GM15510 (cell line): ENCODE measurements around the gene CDON.

Experiments
- POLR2A ChIP-seq: IDR thresholded peaks from 3 replicates; pipeline ENCODE4 v1.6.1; 2011; ENCODE audit warnings: borderline replicate concordance; ENCODE audit not compliant: insufficient read length; ENCODE audit errors: extremely low read depth

Gene CDON

DNA sequence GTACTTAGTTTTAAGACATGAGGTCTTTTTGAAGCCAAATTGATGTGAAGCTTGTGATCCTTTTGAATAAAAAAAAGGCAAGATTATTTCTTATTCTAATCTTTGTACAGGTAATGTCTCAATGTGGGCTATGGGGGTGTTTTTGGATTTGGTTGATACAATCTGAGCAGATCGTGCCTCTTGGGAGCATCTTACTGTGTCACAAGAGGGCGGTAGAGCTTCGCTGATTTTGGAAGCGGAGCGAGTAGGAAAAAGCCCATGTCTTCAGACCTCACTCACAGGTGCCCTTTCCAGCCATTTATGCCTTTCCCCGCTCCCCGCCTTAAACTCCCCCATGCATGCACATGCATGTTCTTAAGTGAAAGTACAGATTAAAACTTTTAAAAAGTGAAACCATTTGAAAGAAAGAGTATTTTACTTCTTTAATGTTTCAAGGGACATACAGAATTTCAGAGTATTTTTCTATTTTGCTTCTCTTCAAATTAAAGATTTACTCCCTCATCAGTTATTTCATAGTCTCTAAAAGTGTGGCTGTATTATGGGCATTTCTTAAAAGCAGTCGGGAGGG, 139.6 kb downstream of the CDON start:
- TF ChIP-seq POLR2A, result no peak

DNA sequence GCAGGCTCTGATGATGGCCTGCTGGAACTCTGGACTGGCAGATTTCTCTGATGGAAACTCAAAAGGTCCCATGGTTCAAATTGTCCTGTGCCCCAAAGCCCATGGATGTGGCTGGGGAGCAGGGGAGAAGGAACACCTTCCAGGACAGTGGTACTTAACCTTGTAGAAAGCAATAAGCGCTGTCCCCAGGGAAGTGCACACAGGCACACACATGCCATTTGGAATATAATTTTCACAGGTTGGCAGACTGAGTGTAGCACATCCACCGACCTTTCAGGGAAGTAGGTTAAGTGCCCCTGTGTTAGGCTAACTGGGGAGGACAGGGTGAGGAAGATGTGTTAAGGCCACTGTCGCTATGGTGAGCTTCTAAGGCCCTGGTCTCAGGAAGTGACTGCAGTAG, 140.5 kb downstream of the CDON start:
- TF ChIP-seq POLR2A, result no peak

DNA sequence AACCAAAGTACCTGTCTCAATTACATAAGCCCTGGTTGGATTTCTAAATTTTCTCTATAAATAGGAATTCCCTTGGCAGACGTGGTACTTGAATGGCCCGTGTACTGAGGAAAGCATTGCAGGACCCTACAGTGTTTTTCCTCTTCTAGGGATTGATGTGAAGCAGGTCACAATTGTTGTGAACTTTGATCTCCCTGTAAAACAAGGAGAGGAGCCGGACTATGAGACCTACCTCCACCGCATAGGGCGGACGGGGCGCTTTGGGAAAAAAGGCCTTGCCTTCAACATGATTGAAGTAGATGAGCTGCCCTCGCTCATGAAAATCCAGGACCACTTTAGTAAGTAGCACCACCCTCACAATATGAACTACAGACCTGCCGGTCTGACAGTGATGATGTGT, 141.6 kb downstream of the CDON start:
- no peak for TF ChIP-seq POLR2A

DNA sequence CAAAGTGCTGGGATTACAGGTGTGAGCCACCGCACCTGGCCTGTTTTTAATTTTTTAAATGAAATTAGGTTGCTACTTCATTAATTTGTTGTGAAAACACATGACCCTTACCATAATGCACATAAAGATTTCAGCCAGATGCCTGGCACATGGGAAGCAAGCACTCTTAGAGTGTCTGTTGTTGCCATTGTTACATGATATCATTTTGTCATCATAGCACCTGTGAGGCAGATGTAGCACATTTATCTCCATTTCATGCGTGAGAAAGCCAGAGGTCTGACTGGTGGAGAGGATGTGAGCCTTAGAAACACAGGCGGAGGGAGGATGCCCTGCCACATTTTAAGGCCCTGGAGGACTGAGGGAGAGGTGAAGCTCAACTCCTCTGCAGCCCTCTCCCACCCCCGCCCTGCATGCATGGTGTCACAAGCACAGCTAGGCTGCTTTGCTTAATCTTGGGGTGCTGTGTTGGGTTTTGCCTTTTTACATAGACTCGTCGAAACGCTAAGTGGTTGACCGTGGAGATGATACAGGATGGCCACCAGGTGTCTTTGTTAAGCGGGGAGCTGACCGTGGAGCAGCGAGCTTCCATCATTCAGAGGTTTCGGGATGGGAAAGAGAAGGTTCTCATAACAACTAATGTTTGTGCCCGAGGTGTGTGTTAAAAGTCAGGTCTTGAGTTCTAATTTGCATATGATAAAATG, 144.4 kb downstream of the CDON start:
- TF ChIP-seq POLR2A, result no peak

DNA sequence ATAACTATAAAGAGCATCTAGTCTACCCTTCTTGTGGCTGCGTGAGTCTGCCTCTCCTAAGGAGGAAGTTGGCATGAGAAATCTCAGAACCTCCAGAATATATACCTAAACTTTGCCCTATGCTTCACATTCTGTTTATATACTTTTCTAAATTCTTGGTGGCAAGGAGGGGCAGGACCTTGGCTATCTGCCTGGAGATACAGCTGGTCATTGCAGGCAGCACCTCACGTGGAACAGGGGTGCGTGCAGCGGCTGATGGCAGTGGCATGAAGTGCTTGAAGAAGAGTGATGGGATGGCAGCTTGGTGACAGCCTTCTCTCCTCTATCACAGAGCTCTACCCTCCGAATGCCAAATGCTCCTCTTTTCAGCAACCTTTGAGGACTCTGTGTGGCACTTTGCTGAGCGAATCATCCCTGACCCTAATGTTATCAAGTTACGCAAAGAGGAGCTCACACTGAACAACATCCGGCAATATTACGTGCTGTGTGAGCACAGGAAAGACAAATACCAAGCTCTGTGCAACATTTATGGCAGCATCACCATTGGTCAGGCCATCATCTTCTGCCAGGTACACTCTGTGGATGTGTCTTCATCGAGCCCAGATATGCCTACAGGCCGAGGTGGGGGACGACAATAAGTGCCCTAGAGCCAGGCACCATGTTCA, 145.9 kb downstream of the CDON start:
- no peak for TF ChIP-seq POLR2A

DNA sequence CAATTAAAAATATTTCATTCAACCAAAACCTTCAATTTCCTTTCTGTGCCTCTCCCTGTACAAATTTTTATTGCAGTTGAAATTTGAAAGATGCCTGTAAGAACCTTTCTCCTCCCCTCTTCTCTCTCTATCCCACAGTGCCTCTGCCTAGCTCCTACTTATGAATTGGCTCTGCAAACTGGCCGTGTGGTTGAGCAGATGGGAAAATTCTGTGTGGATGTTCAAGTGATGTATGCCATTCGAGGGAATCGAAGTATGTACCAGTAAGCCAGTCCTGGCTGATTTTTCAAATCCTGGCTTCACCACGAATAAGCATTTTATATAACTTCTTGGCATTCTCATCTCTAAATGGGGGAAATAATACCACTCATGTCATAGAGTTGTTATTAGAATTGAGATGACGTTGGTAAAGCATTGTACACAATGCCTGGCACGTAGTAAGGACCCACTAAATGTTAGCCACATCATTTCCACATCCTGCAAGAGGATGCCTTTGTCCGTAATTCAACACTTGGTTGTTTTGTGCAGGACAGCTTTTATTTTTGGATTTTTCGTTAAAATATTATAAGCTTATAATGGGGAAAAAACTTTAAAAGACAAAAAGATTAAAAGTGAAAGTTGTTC, 152.3 kb downstream of the CDON start:
- TF ChIP-seq POLR2A, result no peak
